ENCODE measurements around the gene KLHL29. TPM values are rescaled to one million over a fixed set of nuclear protein-coding genes. Genes with fewer than 3 reads are reported as not detected.

The KLHL29 gene
- polyA plus RNA-seq, 1 of the 3 experiments (the other 2 are of a cell fraction): 4.6 TPM

DNA sequence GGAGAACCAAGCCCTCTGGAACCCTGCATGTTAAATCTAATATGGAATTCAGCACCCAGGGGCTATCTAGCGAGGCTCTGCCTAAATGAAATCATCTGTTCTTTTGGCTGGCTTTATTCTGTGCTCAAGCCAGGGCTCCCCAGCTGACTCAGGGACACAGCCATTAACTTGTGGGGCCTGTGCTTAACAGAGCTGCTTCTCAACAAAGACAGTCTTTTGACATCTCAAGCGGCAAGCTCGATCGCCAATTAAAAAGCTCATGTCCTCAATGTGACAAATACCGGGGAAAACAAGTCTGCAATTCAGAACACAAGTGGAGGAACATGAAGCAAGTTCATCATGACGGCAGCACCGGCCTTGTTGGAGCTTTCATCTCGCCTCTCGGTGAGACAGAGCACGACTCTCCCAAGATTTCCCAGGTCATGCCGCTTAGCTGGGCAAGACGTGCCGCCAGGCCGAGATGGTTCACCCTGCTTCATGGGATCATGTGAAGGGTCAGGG is 64.9 kb downstream of the KLHL29 start:
- no peak for DNase-seq
- H3K27ac ChIP-seq (ENCODE audit: low read depth in 2 of 2, low read length in 1 of 2): no peak overlapping the region; a peak in 1 of 4 replicates
- H3K9me2 ChIP-seq: no peaks in the 10 kb centered on the region
- H3K9me3 ChIP-seq: no peaks in the 10 kb centered on the region
- POLR2A ChIA-PET: no interaction called here
- H3K4me1 ChIP-seq (ENCODE audit: control insufficient read depth in 1 of 2, insufficient read depth in 2 of 2, low read depth in 1 of 2, low read length in 1 of 2): peaks cover 15 to 37% of the 10 kb centered on the region in 2 experiments; a peak in 3 of 4 replicates
- H3K79me2 ChIP-seq (ENCODE audit: insufficient read depth): no peaks in the 10 kb centered on the region
- H4K20me1 ChIP-seq (ENCODE audit: insufficient read depth): no peaks in the 10 kb centered on the region; the same call in 1 of the 2 replicates
- H3K27me3 ChIP-seq (ENCODE audit: insufficient read depth): no peaks in the 10 kb centered on the region
- no peak overlapping the region for H3K4me3 ChIP-seq (ENCODE audit: low read depth in 2 of 2, low read length in 1 of 2)
- 81% methylated on average over 14 of the region's 14 CpGs for WGBS (ENCODE audit: low lambda C conversion rate)
- H3F3A ChIP-seq (replicated peaks; ENCODE audit: insufficient read depth): peaks cover 4% of the 10 kb centered on the region
- H3K4me2 ChIP-seq: no peak overlapping the region
- no peak overlapping the region for H2AFZ ChIP-seq (ENCODE audit: low read depth)
- TF ChIP-seq EZH2phosphoT487 (IDR thresholded peaks at IDR 0.05; ENCODE audit: borderline replicate concordance, low read depth) (no peak), RCOR1 (IDR thresholded peaks at IDR 0.05; ENCODE audit: low read length) (no peak), ZBTB33 (IDR thresholded peaks at IDR 0.05; ENCODE audit: borderline replicate concordance, low read depth) (no peak), RFX5 (IDR thresholded peaks at IDR 0.05; ENCODE audit: low read length) (no peak)
- CTCF ChIA-PET: interaction anchor here (0.8 to 2.6 kb wide), 6 partner anchors 10 to 46 kb away, joined by 3 to 8 read pairs (median 4); no protein-coding TSS in a partner anchor
- H3K9ac ChIP-seq: no peak overlapping the region
- H3K36me3 ChIP-seq (replicated peaks in 1 of 2; ENCODE audit: control insufficient read depth in 1 of 2, insufficient read depth in 2 of 2, low read length in 1 of 2): no peaks in the 10 kb centered on the region

- Histone ChIP-seq H3K79me2 (ENCODE audit: insufficient read depth) (no peaks in the 10 kb centered on the region), H3K9me2 (no peaks in the 10 kb centered on the region), H2AFZ (ENCODE audit: low read depth) (no peak overlapping the region), H4K20me1 (ENCODE audit: insufficient read depth) (no peaks in the 10 kb centered on the region), H3K4me3 (ENCODE audit: low read depth in 2 of 2, low read length in 1 of 2) (no peak overlapping the region), H3K27me3 (ENCODE audit: insufficient read depth) (no peaks in the 10 kb centered on the region), H3K4me2 (no peak overlapping the region), H3K9me3 (no peaks in the 10 kb centered on the region), H3F3A (replicated peaks; ENCODE audit: insufficient read depth) (no peaks in the 10 kb centered on the region), H3K27ac (ENCODE audit: low read depth in 2 of 2, low read length in 1 of 2) (no peak overlapping the region), H3K36me3 (replicated peaks in 1 of 2; ENCODE audit: control insufficient read depth in 1 of 2, insufficient read depth in 2 of 2, low read length in 1 of 2) (no peaks in the 10 kb centered on the region), H3K9ac (no peak overlapping the region), H3K4me1 (ENCODE audit: control insufficient read depth in 1 of 2, insufficient read depth in 2 of 2, low read depth in 1 of 2, low read length in 1 of 2) (peaks cover 11 to 39% of the 10 kb centered on the region in 2 experiments; a peak in 3 of 4 replicates)
- no peak for DNase-seq
- CTCF ChIA-PET: interaction anchor here (2.1 kb wide), 1 partner anchor 48 kb away, joined by 11 read pairs; no protein-coding TSS in a partner anchor
- POLR2A ChIA-PET: no interaction called here
- 75% methylated on average over 5 of the region's 5 CpGs for WGBS (ENCODE audit: low lambda C conversion rate)
- no peak for TF ChIP-seq GATA2 (CRISPR knock-in tag; IDR thresholded peaks at IDR 0.05)
- TF ChIP-seq JUND (IDR thresholded peaks at IDR 0.05): no peak
- no peak for TF ChIP-seq FOSL2 (IDR thresholded peaks at IDR 0.05; ENCODE audit: borderline replicate concordance, low read depth)
- TF ChIP-seq, protein P1, sequence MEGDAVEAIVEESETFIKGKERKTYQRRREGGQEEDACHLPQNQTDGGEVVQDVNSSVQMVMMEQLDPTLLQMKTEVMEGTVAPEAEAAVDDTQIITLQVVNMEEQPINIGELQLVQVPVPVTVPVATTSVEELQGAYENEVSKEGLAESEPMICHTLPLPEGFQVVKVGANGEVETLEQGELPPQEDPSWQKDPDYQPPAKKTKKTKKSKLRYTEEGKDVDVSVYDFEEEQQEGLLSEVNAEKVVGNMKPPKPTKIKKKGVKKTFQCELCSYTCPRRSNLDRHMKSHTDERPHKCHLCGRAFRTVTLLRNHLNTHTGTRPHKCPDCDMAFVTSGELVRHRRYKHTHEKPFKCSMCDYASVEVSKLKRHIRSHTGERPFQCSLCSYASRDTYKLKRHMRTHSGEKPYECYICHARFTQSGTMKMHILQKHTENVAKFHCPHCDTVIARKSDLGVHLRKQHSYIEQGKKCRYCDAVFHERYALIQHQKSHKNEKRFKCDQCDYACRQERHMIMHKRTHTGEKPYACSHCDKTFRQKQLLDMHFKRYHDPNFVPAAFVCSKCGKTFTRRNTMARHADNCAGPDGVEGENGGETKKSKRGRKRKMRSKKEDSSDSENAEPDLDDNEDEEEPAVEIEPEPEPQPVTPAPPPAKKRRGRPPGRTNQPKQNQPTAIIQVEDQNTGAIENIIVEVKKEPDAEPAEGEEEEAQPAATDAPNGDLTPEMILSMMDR (IDR thresholded peaks at IDR 0.05): no peak
- TF ChIP-seq CHD2 (IDR thresholded peaks at IDR 0.05; ENCODE audit: low read length, partially characterized antibody): no peak
- TF ChIP-seq SIN3A (IDR thresholded peaks at IDR 0.05; ENCODE audit: borderline replicate concordance, low read depth, low read length): no peak
- no peak for TF ChIP-seq PBX3 (IDR thresholded peaks at IDR 0.05)
- TF ChIP-seq NFIC (IDR thresholded peaks at IDR 0.05; ENCODE audit: borderline replicate concordance): no peak
- TF ChIP-seq TAF1 (IDR thresholded peaks at IDR 0.05; ENCODE audit: borderline replicate concordance, low read depth, low read length): no peak
- TF ChIP-seq ZBTB33 (IDR thresholded peaks at IDR 0.05; ENCODE audit: borderline replicate concordance, low read depth): no peak
- TF ChIP-seq REST (IDR thresholded peaks at IDR 0.05; ENCODE audit: low read depth, low read length): no peak
- no peak for TF ChIP-seq TEAD4 (IDR thresholded peaks at IDR 0.05; ENCODE audit: borderline replicate concordance, insufficient read depth)
- TF ChIP-seq RAD21 (IDR thresholded peaks at IDR 0.05; ENCODE audit: low read length): no peak
Measured at GRCh38 chr2:23452372-23452771, 67.4 kb downstream of the KLHL29 start.

All from SK-N-SH (cell line).